Spleen (tissue), 11 donors: Measurements from ENCODE around the gene LIF. TPM values are rescaled to one million over a fixed set of nuclear protein-coding genes. Genes with fewer than 3 reads are reported as not detected.

Experiments
- DNase-seq: peaks from one replicate; pipeline ENCODE4 v3.0.0-alpha.2; 2020
- H3K27ac ChIP-seq, 8 donors: fragments of 200-600 bp; sonication (generic) in 7 of 8; 1 replicate in 4 of 8; 2 replicates in 4 of 8; pipeline versions ENCODE4 v1.5.0 to v1.8.0; 2016 to 2021; ENCODE audit warnings: inconsistent platforms in 4 of 8, mild to moderate bottlenecking in 4 of 8, moderate library complexity in 1 of 8
- H3K27me3 ChIP-seq, 7 donors: fragments of 200-600 bp; sonication (generic) in 6 of 7; replicated peaks in 1 of 7; 1 replicate in 4 of 7; 2 replicates in 3 of 7; pipeline versions ENCODE4 v1.5.0 to v1.8.0; 2016 to 2021; ENCODE audit warnings: inconsistent platforms in 3 of 7, mild to moderate bottlenecking in 1 of 7
- H3K36me3 ChIP-seq, 6 donors: fragments of 200-600 bp; sonication (generic) in 5 of 6; 1 replicate in 4 of 6; 2 replicates in 2 of 6; pipeline versions ENCODE4 v1.5.0 to v1.8.0; 2016 to 2021; ENCODE audit warnings: inconsistent platforms in 2 of 6
- H3K4me1 ChIP-seq, 6 donors: fragments of 200-600 bp; sonication (generic) in 5 of 6; 1 replicate in 3 of 6; 2 replicates in 3 of 6; pipeline versions ENCODE4 v1.5.0 to v1.8.0; 2016 to 2021; ENCODE audit warnings: inconsistent platforms in 3 of 6
- H3K4me3 ChIP-seq, 8 donors: fragments of 200-600 bp; sonication (generic) in 7 of 8; 1 replicate in 4 of 8; 2 replicates in 4 of 8; pipeline versions ENCODE4 v1.5.0 to v1.8.0; 2016 to 2021; ENCODE audit warnings: inconsistent platforms in 4 of 8, mild to moderate bottlenecking in 4 of 8, moderate library complexity in 2 of 8
- H3K9me3 ChIP-seq, 8 donors: fragments of 200-600 bp; sonication (generic) in 7 of 8; 1 replicate in 4 of 8; 2 replicates in 4 of 8; pipeline versions ENCODE4 v1.5.0 to v1.8.0; 2016 to 2021; ENCODE audit warnings: inconsistent platforms in 4 of 8
- POLR2A ChIP-seq, 3 donors: fragments of 450-650 bp; IDR thresholded peaks; one replicate each; pipeline ENCODE4 v1.5.1; 2017; ENCODE audit warnings: antibody characterized with exemption in 3 of 3, mild to moderate bottlenecking in 1 of 3
- POLR2AphosphoS5 ChIP-seq, 3 donors: sonication (generic); formaldehyde crosslinking; IDR thresholded peaks; one replicate each; pipeline ENCODE4 v1.5.1; 2017; ENCODE audit warnings: antibody characterized with exemption in 3 of 3
- WGBS, 5 donors: extraction: QIAGEN DNeasy Blood & Tissue Kit in 3 of 5; methylation state at CpG; one replicate each; pipeline versions ENCODE4 v1.1.5 to v1.1.7; 2013 to 2018; 5-methylcytosine and 5-hydroxymethylcytosine counted together
- intact Hi-C: fragments of 100-400 bp; cut with DNase I; formaldehyde crosslinking; loops from one replicate; pipeline ENCODE4 v1.15.0; 2023; ENCODE audit warnings: low total_unique reads
- polyA plus RNA-seq, 3 donors: library from polyadenylated mRNA; stranded (reverse); fragments of 200-250 nt; gene quantifications; one replicate each; pipeline ENCODE4 v1.2.1, GENCODE V29; 2013
- total RNA-seq, 7 donors: library from RNA; depleted of rRNA in 3 of 7; stranded (reverse); fragments of >200 nt in 3 of 7; fragmentation: NEBNext Ultra II Directional in 4 of 7; extraction: Animal tissue kit (Norgen Biotek cat#: 25700) in 4 of 7; gene quantifications; one replicate each; pipeline versions ENCODE4 v1.1.0 to v1.2.1, GENCODE V29; 2016 to 2021
- TF ChIP-seq, protein P1 (sequence below), 11 experiments: fragments of 200-600 bp in 7 of 11; fragments of 450-650 bp in 4 of 11; sonication (generic) in 4 of 11; IDR thresholded peaks in 8 of 11; conservative IDR thresholded peaks in 3 of 11; 1 replicate in 7 of 11; 2 replicates in 4 of 11; pipeline versions ENCODE4 v1.4.0 to v1.8.0; 2016 to 2021; ENCODE audit warnings: antibody characterized with exemption in 11 of 11, inconsistent platforms in 4 of 11, mild to moderate bottlenecking in 1 of 11
- donor health status: healthy with polysubstance abuse.
- donor health status: DM: no; HTN: no; CAD: no; lungs with moderate emphysema.
- donor health status: DM: no; HTN: no; CAD: no.
- donor health status: Bipolar disorder and iron deficiency.
- donor health status: healthy.
- donor health status: DM: no; HTN: no; CAD: no.
- donor health status: DM: yes; HTN: yes; CAD: no.

LIF gene
- total and polyA plus RNA-seq, 10 donors, result 0.21 to 3.2 (median 0.85) TPM; not detected in 2

DNA sequence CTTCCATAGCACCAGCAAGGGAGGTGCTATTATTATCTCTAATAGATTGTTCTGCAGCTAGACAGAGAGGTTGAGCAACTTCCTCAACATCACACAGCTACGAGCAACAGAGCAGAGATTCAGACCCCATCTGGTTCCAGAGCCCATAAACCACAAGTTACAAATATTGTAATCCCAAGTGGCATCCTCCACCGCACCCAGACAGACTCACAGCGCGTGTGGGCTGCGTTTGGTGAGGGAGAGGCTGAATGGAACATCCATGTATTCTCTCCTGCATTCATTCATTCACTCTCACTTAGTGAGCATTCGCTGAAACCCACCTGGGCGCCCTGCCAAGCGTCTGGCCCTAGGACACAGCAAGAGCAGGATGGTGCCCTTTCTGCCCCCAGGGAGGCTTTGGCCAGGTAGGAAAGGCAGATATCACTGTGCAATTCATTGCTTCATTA, 33.5 kb downstream of the LIF start:
- H3K27ac ChIP-seq, result peak overlapping the region in 7 of 8 donors; percentile 48 to 81 (median 79)
- TF ChIP-seq, protein P1, sequence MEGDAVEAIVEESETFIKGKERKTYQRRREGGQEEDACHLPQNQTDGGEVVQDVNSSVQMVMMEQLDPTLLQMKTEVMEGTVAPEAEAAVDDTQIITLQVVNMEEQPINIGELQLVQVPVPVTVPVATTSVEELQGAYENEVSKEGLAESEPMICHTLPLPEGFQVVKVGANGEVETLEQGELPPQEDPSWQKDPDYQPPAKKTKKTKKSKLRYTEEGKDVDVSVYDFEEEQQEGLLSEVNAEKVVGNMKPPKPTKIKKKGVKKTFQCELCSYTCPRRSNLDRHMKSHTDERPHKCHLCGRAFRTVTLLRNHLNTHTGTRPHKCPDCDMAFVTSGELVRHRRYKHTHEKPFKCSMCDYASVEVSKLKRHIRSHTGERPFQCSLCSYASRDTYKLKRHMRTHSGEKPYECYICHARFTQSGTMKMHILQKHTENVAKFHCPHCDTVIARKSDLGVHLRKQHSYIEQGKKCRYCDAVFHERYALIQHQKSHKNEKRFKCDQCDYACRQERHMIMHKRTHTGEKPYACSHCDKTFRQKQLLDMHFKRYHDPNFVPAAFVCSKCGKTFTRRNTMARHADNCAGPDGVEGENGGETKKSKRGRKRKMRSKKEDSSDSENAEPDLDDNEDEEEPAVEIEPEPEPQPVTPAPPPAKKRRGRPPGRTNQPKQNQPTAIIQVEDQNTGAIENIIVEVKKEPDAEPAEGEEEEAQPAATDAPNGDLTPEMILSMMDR (IDR thresholded peaks at IDR 0.05 in 8 of 11, conservative IDR thresholded peaks at IDR 0.05 in 3 of 11), result no peak
- TF ChIP-seq POLR2A (IDR thresholded peaks at IDR 0.05) (no peak), POLR2AphosphoS5 (IDR thresholded peaks at IDR 0.05) (no peak)
- H3K4me3 ChIP-seq, result peak overlapping the region in 1 of 8 donors; percentile 38
- no peaks in the 10 kb centered on the region for H3K36me3 ChIP-seq
- H3K4me1 ChIP-seq, result peaks cover 15 to 46% (median 28%) of the 10 kb centered on the region in 6 donors
- no peaks in the 10 kb centered on the region for H3K9me3 ChIP-seq
- peak; percentile 74 for DNase-seq
- intact Hi-C loops, result no loop called here
- no peaks in the 10 kb centered on the region for H3K27me3 ChIP-seq
- WGBS, 5 donors, result 47 to 61% (median 58%) methylated on average over 5 to 8 of the region's 8 CpGs

DNA sequence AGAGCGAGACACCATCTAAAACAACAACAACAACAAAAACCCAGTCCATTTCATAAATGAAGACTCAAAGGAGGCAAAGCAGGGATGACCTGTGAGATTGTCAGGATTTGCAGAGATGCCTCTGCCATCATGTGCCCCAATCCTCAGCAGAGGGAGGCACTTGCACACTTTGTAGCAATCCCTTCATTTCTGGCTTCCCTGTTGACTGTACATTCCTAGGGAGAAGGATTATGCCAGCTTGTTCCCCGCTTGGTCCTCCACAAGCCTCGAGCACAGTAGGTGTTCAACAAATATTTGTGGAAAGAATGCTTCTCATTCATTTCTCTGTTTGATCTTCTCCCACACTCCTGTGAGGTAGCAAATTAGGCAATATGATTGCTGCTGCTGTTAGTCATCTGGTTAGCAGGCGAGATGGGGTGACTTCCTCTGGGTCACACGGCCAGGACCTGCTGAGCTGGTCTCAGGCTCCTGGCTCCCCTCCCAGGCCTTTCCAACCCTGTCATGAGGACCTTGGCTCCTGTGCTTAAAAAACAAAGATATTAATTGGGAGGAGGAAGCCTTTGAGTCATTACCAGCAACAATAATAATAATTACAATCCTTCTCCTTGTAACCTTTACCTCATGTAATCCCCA, 34.1 kb downstream of the LIF start:
- Histone ChIP-seq H3K4me3 (peak overlapping the region in 1 of 8 donors; percentile 38), H3K36me3 (no peaks in the 10 kb centered on the region), H3K27me3 (no peaks in the 10 kb centered on the region), H3K9me3 (no peaks in the 10 kb centered on the region), H3K27ac (peak overlapping the region in 7 of 8 donors; percentile 48 to 81 (median 79)), H3K4me1 (peaks cover 15 to 50% (median 31%) of the 10 kb centered on the region in 6 donors)
- WGBS, 5 donors, result 43 to 55% (median 50%) methylated on average over 5 of the region's 5 CpGs
- intact Hi-C loops, result no loop called here
- DNase-seq, result peak; percentile 83
- TF ChIP-seq POLR2AphosphoS5 (IDR thresholded peaks at IDR 0.05) (peak in 1 of 3 donors; percentile 58), POLR2A (IDR thresholded peaks at IDR 0.05) (no peak)
- TF ChIP-seq, protein P1 (IDR thresholded peaks at IDR 0.05 in 8 of 11, conservative IDR thresholded peaks at IDR 0.05 in 3 of 11), result no peak

DNA sequence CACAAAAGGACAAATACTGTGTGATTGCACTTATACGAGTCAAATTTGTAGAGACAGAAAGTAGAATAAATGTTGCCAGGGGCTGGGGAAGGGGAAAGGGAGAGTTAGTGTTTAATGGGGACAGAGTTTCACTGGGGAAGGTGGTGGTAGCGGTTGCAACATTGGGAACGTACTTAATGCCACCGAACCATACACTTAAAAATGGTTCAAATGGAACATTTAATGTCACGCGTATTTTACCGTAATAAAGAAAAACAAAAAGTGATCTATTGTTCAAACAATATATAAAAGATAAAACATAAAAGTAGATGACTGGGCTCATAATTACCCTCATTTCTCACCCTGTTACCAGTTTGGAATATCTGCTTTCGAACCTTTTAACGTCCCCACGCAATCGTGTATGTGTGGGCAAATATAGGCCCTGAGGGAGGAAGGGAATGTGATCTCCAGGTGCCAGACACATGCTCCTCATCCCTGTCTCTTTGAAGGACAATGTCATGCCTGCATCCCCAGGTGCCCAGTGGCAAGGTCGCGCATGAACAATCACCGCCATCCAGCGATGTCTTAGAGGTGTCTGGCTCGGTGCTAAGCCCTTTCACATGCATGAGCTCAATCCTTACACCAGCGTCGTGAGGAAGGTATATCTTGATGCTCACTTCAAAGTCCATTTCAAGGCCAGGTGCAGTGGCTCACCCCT, 35.3 kb downstream of the LIF start:
- TF ChIP-seq POLR2A (IDR thresholded peaks at IDR 0.05) (no peak), POLR2AphosphoS5 (IDR thresholded peaks at IDR 0.05) (no peak)
- TF ChIP-seq, protein P1 (IDR thresholded peaks at IDR 0.05 in 8 of 11, conservative IDR thresholded peaks at IDR 0.05 in 3 of 11), result no peak
- Histone ChIP-seq H3K4me3 (no peak overlapping the region), H3K36me3 (no peaks in the 10 kb centered on the region), H3K27ac (peak overlapping the region in 1 of 8 donors; percentile 79), H3K9me3 (no peaks in the 10 kb centered on the region), H3K4me1 (peaks cover 15 to 62% (median 32%) of the 10 kb centered on the region in 6 donors), H3K27me3 (no peaks in the 10 kb centered on the region)
- intact Hi-C loops, result no loop called here
- DNase-seq, result peak; percentile 20
- 91 to 96% (median 95%) methylated on average over 18 of the region's 18 CpGs for WGBS, 5 donors
